Activated effector memory CD4-positive, alpha-beta T cell treated with anti-CD3 and anti-CD28 coated beads, Interleukin-2, amount 50 U/mL, for 16 hours (primary cell): ENCODE results near the gene WARS2.

Source experiments
- DNase-seq: peaks from one replicate; pipeline ENCODE4 v3.0.0-alpha.2; 2020

Gene WARS2

GRCh38 chr1:118995312-118996016 lies 145.0 kb downstream of the WARS2 start:
- no peak for DNase-seq

- no peak for DNase-seq
Observed at GRCh38 chr1:118993700-118994026, 146.8 kb downstream of the WARS2 start.

GRCh38 chr1:118992868-118993699 lies 147.4 kb downstream of the WARS2 start:
- no peak for DNase-seq

- no peak for DNase-seq
Observed at GRCh38 chr1:118992237-118992825, 148.1 kb downstream of the WARS2 start.

- no peak for DNase-seq
Observed at GRCh38 chr1:118991448-118991847, 149.0 kb downstream of the WARS2 start.

GRCh38 chr1:118990513-118991152 lies 149.8 kb downstream of the WARS2 start:
- no peak for DNase-seq

- no peak for DNase-seq
Observed at GRCh38 chr1:118989878-118990378, 150.5 kb downstream of the WARS2 start.

GRCh38 chr1:118989006-118989815 lies 151.2 kb downstream of the WARS2 start:
- no peak for DNase-seq

- DNase-seq: no peak
Observed at GRCh38 chr1:118988186-118989005, 152.1 kb downstream of the WARS2 start, which contains the start of gene TBX15. TSS of gene TBX15 (minus strand) at chr1:118988343. CDS start at chr1:118987795, 548 bp downstream.

GRCh38 chr1:118987468-118988185 lies 152.8 kb downstream of the WARS2 start:
- no peak for DNase-seq

GRCh38 chr1:118986555-118987467 lies 153.6 kb downstream of the WARS2 start:
- DNase-seq: no peak

GRCh38 chr1:118985640-118986554 lies 154.6 kb downstream of the WARS2 start:
- DNase-seq: no peak

GRCh38 chr1:118984722-118985639 lies 155.5 kb downstream of the WARS2 start:
- no peak for DNase-seq

- no peak for DNase-seq
Observed at GRCh38 chr1:118984086-118984721, 156.2 kb downstream of the WARS2 start.

GRCh38 chr1:118983558-118984041 lies 156.9 kb downstream of the WARS2 start:
- DNase-seq: no peak

- DNase-seq: no peak
Observed at GRCh38 chr1:118982821-118983557, 157.5 kb downstream of the WARS2 start.
